ENCODE data around the gene ZNRF3.

The ZNRF3 gene

DNA sequence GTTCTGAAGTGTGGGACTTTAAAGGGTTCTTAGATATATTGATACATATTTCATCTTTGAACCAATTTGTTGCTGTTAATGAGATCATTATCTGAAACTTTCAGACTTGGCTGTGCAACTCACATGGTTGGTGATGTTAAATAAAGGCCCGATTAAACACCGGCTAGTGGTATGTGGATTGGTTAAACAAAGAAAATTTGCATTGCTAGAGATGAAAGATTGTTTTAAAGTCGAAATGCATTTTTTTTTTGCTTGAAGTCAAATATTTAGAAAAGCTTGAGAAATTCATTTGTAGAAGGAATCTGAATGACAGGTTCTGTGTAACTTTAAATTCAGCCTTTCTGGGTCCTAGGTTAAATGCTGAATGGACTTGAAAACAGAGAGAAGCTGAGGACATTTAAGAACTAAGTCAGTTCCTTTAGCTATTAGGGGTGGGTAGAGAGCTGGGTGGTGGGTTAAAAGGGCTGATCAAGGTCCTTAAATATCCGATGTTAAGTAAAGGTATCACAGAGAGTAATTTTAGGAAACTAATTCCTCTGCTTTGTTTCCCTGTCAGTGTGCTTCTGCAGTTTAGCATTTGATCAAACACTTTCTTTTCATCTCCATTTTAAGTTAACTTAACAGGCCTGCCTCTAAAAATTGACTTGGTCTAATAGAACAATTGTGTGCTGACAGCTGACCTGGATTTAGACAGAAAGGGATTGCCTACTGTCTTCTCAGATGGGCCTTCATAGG is 4.5 kb downstream of the ZNRF3 start:
- no peaks in the 10 kb centered on the region for H3K27me3 ChIP-seq (ENCODE audit: control insufficient read depth, insufficient read depth, low read length)
- H3K27ac ChIP-seq (ENCODE audit: low read depth, low read length) = no peak overlapping the region
- no peaks in the 10 kb centered on the region for H3K36me3 ChIP-seq (ENCODE audit: control insufficient read depth, insufficient read depth, low read length)
- H3K4me1 ChIP-seq (ENCODE audit: control insufficient read depth, insufficient read depth, low read length) = peaks cover 4% of the 10 kb centered on the region
- no peak overlapping the region for H3K9ac ChIP-seq (ENCODE audit: low read length)
- no peak overlapping the region for H3K4me3 ChIP-seq (ENCODE audit: low read length)

DNA sequence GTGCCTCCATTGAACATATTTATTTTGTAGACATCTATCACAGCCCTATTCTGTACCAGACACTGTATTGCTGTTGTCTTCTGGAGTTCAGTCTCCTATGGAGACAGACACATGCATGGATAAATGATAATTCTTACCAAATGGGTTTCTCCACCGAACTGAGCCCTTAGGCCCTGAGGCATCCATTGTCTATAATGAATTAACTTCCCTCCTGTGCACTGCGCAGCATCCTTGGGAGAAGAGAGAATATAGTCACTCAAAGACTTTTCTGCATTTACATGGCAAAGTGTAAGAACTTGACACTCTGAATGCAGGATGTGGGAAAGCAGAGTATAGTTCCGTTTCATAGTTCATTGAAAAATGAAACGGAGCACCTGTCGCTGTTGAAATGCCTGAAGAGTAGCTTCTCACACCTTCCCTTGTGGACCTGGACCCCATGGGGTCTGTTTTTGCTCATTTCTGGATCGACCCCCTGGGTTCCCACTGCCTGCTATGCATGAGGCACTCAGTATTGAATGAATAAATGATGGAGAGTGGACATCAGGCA is 6.2 kb downstream of the ZNRF3 start:
- H3K27me3 ChIP-seq (ENCODE audit: control insufficient read depth, insufficient read depth, low read length) = no peaks in the 10 kb centered on the region
- H3K27ac ChIP-seq (ENCODE audit: low read depth, low read length) = no peak overlapping the region
- H3K4me1 ChIP-seq (ENCODE audit: control insufficient read depth, insufficient read depth, low read length) = peaks cover 2% of the 10 kb centered on the region
- no peak overlapping the region for H3K9ac ChIP-seq (ENCODE audit: low read length)
- H3K4me3 ChIP-seq (ENCODE audit: low read length) = no peak overlapping the region
- no peaks in the 10 kb centered on the region for H3K36me3 ChIP-seq (ENCODE audit: control insufficient read depth, insufficient read depth, low read length)

DNA sequence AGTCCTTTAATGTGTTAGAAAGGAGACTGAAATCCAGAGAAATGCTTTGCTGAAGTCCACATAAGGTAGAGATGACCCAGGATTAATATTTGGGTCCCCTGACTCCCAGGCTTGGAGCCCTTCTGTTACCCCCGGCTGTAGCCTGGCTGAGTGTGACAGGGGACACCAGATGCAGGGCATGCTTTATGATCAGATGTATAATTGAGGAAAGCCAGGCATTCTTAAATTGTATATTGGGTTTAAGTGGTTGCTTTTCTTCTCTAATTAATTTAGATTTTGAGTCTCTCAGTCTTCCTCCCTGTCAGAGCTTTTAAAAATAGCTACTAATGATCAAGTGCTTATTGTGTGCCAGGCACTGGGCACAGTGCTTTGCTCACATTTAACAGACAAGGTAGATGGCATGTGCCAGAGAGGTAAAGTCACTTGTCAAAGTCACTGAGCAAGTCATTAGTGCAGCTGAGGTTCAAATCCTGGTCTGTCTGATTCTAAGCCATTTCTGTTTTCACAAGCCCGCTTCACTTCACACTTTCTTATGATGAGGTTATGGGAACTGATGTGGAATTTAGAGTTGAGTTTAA is 7.9 kb downstream of the ZNRF3 start:
- H3K9ac ChIP-seq (ENCODE audit: low read length) = no peak overlapping the region
- H3K4me3 ChIP-seq (ENCODE audit: low read length) = no peak overlapping the region
- H3K36me3 ChIP-seq (ENCODE audit: control insufficient read depth, insufficient read depth, low read length) = no peaks in the 10 kb centered on the region
- no peaks in the 10 kb centered on the region for H3K27me3 ChIP-seq (ENCODE audit: control insufficient read depth, insufficient read depth, low read length)
- H3K4me1 ChIP-seq (ENCODE audit: control insufficient read depth, insufficient read depth, low read length) = no peaks in the 10 kb centered on the region
- no peak overlapping the region for H3K27ac ChIP-seq (ENCODE audit: low read depth, low read length)

DNA sequence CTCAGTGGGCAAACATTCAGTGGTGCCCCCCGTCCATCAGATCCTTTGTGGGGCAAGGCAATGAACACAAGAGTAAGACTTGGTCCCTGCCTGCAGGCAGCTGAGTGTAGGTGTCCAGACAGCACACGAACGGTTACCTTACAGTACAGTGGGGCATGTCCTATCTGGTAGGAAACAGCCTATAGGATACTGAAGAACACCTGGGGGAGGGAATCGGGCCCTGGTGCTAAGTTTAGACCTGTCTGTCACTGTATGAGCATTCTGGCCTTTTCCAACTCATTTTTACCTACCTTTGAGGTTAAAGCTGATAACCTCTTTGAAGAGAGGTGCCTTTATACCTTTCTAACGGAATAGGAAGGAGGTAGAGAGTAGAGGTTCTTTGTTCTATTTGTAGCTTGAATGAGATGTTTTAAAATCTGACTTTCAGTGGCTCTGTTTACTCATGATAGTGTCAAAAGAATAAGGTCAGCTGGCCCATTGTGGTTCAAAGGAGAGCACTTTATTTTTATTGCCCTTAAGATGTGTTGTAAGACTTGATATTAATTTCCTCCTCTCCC is 8.9 kb downstream of the ZNRF3 start:
- H3K4me1 ChIP-seq (ENCODE audit: control insufficient read depth, insufficient read depth, low read length) = no peaks in the 10 kb centered on the region

DNA sequence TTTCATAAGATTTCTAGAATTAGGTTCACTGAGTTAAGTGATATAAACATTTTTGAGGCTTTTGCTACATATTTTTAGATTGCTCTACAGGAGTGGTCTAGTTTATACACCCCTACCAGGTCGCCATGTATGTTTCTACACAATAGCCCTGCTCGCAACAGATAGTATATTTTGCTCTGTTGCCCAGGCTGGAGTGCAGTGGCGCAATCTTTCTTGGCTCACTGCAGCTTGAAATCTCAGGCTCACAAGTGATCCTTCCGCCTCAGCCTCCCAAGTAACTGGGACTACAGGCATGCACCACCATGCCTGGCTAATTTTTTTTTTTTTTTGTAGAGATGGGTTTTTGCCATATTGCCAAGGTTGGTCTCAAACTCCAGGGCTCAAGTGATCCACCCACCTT is 10.4 kb downstream of the ZNRF3 start:
- no peaks in the 10 kb centered on the region for H3K4me1 ChIP-seq (ENCODE audit: control insufficient read depth, insufficient read depth, low read length)
- H3K4me3 ChIP-seq (ENCODE audit: low read length) = no peak overlapping the region
- H3K27me3 ChIP-seq (ENCODE audit: control insufficient read depth, insufficient read depth, low read length) = no peaks in the 10 kb centered on the region
- H3K27ac ChIP-seq (ENCODE audit: low read depth, low read length) = no peak overlapping the region
- no peaks in the 10 kb centered on the region for H3K36me3 ChIP-seq (ENCODE audit: control insufficient read depth, insufficient read depth, low read length)
- no peak overlapping the region for H3K9ac ChIP-seq (ENCODE audit: low read length)

More for the DNA sequence above, 8.9 kb downstream of the ZNRF3 start:
- Histone ChIP-seq H3K27ac (ENCODE audit: low read depth, low read length) (no peak overlapping the region), H3K27me3 (ENCODE audit: control insufficient read depth, insufficient read depth, low read length) (no peaks in the 10 kb centered on the region), H3K36me3 (ENCODE audit: control insufficient read depth, insufficient read depth, low read length) (no peaks in the 10 kb centered on the region), H3K9ac (ENCODE audit: low read length) (no peak overlapping the region), H3K4me3 (ENCODE audit: low read length) (no peak overlapping the region)

DNA sequence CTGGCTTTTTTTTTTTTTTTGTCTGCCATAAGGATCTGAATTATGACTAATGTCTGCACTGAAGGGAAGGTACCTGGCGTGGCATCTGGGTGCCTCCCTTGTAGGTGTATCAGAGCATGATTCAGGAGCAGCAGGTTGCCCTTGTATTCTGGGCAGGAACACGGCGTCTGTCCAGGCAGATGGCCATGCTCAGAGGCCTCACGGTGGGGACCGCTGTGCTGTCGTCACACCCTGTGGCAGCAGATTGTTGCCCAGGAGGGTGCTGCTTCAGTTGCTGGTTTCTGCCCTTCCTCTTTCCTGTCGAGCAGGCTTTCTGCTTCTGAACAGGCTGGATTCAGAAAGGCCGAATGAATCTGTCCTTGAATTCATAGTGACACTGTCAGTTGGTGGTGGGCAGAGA is 11.0 kb downstream of the ZNRF3 start:
- no peaks in the 10 kb centered on the region for H3K27me3 ChIP-seq (ENCODE audit: control insufficient read depth, insufficient read depth, low read length)
- H3K4me3 ChIP-seq (ENCODE audit: low read length) = no peak overlapping the region
- H3K27ac ChIP-seq (ENCODE audit: low read depth, low read length) = no peak overlapping the region
- H3K4me1 ChIP-seq (ENCODE audit: control insufficient read depth, insufficient read depth, low read length) = no peaks in the 10 kb centered on the region
- H3K9ac ChIP-seq (ENCODE audit: low read length) = no peak overlapping the region
- no peaks in the 10 kb centered on the region for H3K36me3 ChIP-seq (ENCODE audit: control insufficient read depth, insufficient read depth, low read length)

DNA sequence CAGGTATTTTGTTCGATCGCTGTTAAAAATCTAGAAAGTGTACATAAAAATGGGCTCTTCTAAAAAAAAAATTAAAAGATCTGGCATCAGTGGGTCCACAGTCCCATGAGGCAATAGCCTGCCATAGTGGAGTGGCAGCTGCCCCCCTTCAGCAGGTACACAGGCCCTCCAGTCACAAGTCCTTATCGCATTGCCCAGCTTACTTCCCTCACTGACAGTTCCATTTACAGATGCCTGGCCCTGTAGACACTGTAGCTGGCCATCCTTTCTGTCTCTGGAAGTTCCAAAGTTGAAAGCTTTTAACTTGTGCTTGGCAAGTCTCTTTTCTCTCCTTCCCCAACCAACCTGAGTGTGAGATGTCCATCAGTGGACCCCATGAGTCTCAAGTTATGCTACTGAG is 11.4 kb downstream of the ZNRF3 start:
- no peaks in the 10 kb centered on the region for H3K4me1 ChIP-seq (ENCODE audit: control insufficient read depth, insufficient read depth, low read length)
- H3K36me3 ChIP-seq (ENCODE audit: control insufficient read depth, insufficient read depth, low read length) = no peaks in the 10 kb centered on the region
- no peaks in the 10 kb centered on the region for H3K27me3 ChIP-seq (ENCODE audit: control insufficient read depth, insufficient read depth, low read length)
- H3K27ac ChIP-seq (ENCODE audit: low read depth, low read length) = no peak overlapping the region
- no peak overlapping the region for H3K9ac ChIP-seq (ENCODE audit: low read length)
- H3K4me3 ChIP-seq (ENCODE audit: low read length) = no peak overlapping the region

DNA sequence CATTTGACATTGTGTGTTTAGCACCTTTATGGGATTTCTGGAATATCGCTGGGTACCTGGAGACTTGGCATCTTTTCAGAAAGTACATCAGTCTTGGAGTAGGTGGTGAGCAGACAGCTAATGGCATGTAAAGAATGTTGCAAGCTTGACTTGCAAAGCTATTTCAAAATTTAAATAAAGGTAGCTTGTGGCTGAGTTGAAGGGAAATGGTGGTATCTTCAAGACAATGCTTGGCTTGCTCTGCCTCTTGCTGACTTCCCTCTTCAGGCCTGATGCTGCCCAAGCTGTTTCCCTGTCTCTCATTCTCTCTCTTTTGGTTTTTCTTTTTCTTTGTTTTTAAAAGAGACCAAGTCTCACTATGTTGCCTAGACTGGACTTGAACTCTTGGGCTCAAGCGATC is 13.2 kb downstream of the ZNRF3 start:
- Histone ChIP-seq H3K4me3 (ENCODE audit: low read length) (no peak overlapping the region), H3K9ac (ENCODE audit: low read length) (no peak overlapping the region), H3K27me3 (ENCODE audit: control insufficient read depth, insufficient read depth, low read length) (no peaks in the 10 kb centered on the region), H3K4me1 (ENCODE audit: control insufficient read depth, insufficient read depth, low read length) (no peaks in the 10 kb centered on the region), H3K27ac (ENCODE audit: low read depth, low read length) (no peak overlapping the region), H3K36me3 (ENCODE audit: control insufficient read depth, insufficient read depth, low read length) (no peaks in the 10 kb centered on the region)

DNA sequence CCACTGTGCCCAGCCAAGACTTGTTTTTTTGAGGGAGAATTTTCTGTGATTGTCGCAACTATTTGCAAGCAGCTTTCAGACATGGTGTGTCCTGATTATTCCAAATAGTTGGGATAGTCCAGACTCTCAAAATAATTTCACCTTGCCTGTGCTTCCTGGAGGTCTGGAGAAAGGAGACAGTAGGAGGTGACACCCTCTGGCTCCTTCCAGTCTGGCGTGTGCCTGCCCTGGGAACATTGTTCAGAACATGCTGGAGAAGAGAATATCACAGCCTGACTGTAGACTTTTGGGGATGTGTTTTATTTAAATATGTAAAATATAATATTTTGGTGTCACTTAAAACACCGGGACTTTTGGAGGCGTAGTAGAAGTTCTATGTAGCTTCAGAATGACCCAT is 14.9 kb downstream of the ZNRF3 start:
- H3K4me1 ChIP-seq (ENCODE audit: control insufficient read depth, insufficient read depth, low read length) = peaks cover 6% of the 10 kb centered on the region
- no peaks in the 10 kb centered on the region for H3K27me3 ChIP-seq (ENCODE audit: control insufficient read depth, insufficient read depth, low read length)
- no peak overlapping the region for H3K4me3 ChIP-seq (ENCODE audit: low read length)
- H3K9ac ChIP-seq (ENCODE audit: low read length) = no peak overlapping the region
- no peak overlapping the region for H3K27ac ChIP-seq (ENCODE audit: low read depth, low read length)
- no peaks in the 10 kb centered on the region for H3K36me3 ChIP-seq (ENCODE audit: control insufficient read depth, insufficient read depth, low read length)

DNA sequence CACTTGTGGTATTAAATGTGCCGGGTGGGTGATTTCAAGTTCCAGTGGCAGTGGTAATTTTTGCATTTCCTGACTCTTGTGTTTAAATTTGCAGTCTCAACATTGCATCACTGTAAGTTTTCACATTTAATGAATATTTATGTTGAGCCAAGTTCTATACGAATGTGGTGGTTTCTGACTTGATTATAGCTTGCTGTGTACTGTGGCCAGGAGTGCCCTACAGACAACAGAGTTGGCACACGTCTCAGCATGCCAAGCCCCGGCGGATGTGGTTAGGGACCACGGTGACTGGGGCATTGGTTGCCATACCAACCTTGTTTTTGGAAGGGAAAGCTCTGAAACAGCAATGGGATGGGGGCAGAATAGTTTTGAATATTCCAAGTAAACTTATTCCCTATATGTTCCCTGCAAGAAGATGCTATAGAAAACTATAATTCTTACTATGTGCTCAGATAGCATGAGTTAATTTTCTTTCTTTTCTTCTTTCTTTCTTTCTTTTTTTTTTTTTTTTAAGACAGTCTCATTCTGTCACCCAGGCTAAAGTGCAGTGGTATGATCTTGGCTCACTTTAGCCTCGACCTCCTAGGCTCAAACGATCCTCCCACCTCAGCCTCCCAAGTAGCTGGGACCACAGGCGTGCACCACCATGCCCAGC is 16.0 kb downstream of the ZNRF3 start:
- Histone ChIP-seq H3K27ac (ENCODE audit: low read depth, low read length) (no peak overlapping the region), H3K4me3 (ENCODE audit: low read length) (no peak overlapping the region), H3K36me3 (ENCODE audit: control insufficient read depth, insufficient read depth, low read length) (no peaks in the 10 kb centered on the region), H3K9ac (ENCODE audit: low read length) (no peak overlapping the region), H3K27me3 (ENCODE audit: control insufficient read depth, insufficient read depth, low read length) (no peaks in the 10 kb centered on the region), H3K4me1 (ENCODE audit: control insufficient read depth, insufficient read depth, low read length) (peaks cover 14% of the 10 kb centered on the region)

DNA sequence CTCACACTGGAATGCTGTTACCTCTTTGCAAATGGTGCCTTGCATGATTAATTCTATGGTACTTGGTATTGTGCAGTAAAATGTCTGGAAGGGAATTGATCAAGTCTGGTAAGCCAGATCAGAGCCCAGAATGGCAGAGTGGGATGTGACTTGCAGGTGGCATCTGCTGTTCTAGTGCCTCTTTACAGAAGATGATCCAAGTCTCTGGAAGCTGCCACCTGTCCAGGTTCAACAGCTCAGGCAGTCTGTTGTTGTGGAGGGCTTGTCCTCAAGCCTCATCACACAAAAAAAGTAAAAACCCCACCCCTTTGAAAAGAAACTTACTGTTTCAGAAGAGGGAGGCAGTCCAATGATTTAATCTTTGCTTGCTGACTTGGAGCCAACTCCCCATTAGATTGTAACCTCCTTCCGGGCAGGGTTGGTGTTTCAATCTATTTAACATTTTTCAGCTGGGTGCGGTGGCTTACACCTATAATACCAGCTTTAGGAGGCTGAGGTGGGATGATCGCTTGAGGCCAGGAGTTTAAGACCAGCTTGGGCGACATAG is 17.1 kb downstream of the ZNRF3 start:
- Histone ChIP-seq H3K4me3 (ENCODE audit: low read length) (no peak overlapping the region), H3K27me3 (ENCODE audit: control insufficient read depth, insufficient read depth, low read length) (no peaks in the 10 kb centered on the region), H3K9ac (ENCODE audit: low read length) (no peak overlapping the region), H3K4me1 (ENCODE audit: control insufficient read depth, insufficient read depth, low read length) (peaks cover 25% of the 10 kb centered on the region), H3K36me3 (ENCODE audit: control insufficient read depth, insufficient read depth, low read length) (no peaks in the 10 kb centered on the region), H3K27ac (ENCODE audit: low read depth, low read length) (no peak overlapping the region)

DNA sequence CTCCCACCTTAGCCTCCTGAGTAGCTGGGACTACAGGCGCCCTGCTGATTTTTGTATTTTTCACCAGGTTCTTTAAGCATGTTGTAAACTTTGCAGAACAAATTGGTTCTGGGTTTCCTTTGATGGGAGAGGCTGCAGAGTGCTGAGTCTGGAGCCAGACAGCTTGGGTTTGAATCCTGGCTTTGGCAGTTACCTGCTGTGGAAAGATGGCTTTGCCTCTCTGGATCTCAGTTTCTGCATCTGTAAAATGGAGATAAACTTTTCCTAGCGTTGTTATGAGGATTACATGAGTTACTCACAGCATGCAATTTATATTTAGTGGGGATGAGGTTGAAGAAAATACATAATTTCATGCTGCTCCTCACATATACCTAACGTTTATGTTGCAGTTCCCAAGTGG is 19.1 kb downstream of the ZNRF3 start:
- Histone ChIP-seq H3K27me3 (ENCODE audit: control insufficient read depth, insufficient read depth, low read length) (no peaks in the 10 kb centered on the region), H3K27ac (ENCODE audit: low read depth, low read length) (no peak overlapping the region), H3K4me3 (ENCODE audit: low read length) (no peak overlapping the region), H3K4me1 (ENCODE audit: control insufficient read depth, insufficient read depth, low read length) (peaks cover 29% of the 10 kb centered on the region), H3K36me3 (ENCODE audit: control insufficient read depth, insufficient read depth, low read length) (no peaks in the 10 kb centered on the region), H3K9ac (ENCODE audit: low read length) (no peak overlapping the region)
